ENCODE results near the gene TLE2. TPM values are rescaled to one million over a fixed set of nuclear protein-coding genes. Genes with fewer than 3 reads are reported as not detected.

TLE2 gene
- polyA plus RNA-seq, 3 donors, result not detected

DNA sequence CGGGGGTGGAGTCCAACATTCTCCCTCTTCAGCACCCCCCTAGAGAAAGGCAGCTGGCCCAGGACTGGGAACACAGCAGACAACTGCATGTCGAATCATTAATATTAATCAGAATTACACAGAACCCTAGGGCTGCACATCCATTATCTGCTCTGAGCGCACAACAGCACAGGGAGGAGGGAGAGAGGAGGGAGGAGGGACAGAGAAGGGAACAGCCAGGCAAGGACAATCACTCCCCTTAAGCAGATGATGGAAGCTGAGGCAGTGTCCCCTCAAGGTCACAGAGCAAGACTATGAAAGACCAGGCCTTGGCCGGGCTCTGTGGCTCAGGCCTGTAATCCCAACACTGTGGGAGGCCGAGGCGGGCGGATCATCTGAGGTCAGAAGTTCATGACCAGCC, 26.0 kb downstream of the TLE2 start:
- 100% methylated on average over 4 of the region's 7 CpGs for WGBS (ENCODE audit: insufficient coverage)
- Histone ChIP-seq H3K9me3 (replicated peaks in 1 of 2; ENCODE audit: control insufficient read depth in 1 of 2, insufficient read depth in 1 of 2, low read length in 2 of 2) (peaks cover 0 to 5% of the 10 kb centered on the region in 2 donors), H3K79me2 (ENCODE audit: insufficient read depth, low read length) (no peaks in the 10 kb centered on the region), H3K4me1 (ENCODE audit: control insufficient read depth in 1 of 2, insufficient read depth in 2 of 2, low read length in 2 of 2) (no peaks in the 10 kb centered on the region), H3K4me3 (replicated peaks in 1 of 3; ENCODE audit: low read depth in 2 of 3, low read length in 3 of 3) (no peak overlapping the region), H4K20me1 (ENCODE audit: insufficient read depth, low read length) (no peaks in the 10 kb centered on the region), H3K36me3 (replicated peaks in 1 of 2; ENCODE audit: control insufficient read depth in 1 of 2, insufficient read depth in 2 of 2, low read length in 2 of 2) (no peaks in the 10 kb centered on the region), H3K27me3 (ENCODE audit: control insufficient read depth in 2 of 2, insufficient read depth in 2 of 2, low read length in 2 of 2) (no peaks in the 10 kb centered on the region), H2AFZ (ENCODE audit: insufficient read depth, low read depth, low read length, poor library complexity, severe bottlenecking) (no peak overlapping the region), H3K27ac (ENCODE audit: low read depth in 1 of 2, low read length in 2 of 2) (no peak overlapping the region), H3K9ac (ENCODE audit: insufficient read depth, low read length, poor library complexity, severe bottlenecking) (no peak overlapping the region), H3K4me2 (replicated peaks; ENCODE audit: extremely low read depth, low read length, poor library complexity, severe bottlenecking) (no peak overlapping the region)
- DNase-seq, result no peak
- Mint-ChIP-seq H3K27ac (no peak overlapping the region), H3K4me3 (no peak overlapping the region), H3K9me3 (peaks cover 0 to 10% (median 6%) of the 10 kb centered on the region in 7 donors), H3K27me3 (ENCODE audit: low read depth in 3 of 3) (peaks cover 1 to 18% (median 9%) of the 10 kb centered on the region in 3 donors), H3K36me3 (no peaks in the 10 kb centered on the region), H3K4me1 (no peaks in the 10 kb centered on the region)
- intact Hi-C loops (cut with micrococcal nuclease), result no loop called here
- TF ChIP-seq, protein P1, sequence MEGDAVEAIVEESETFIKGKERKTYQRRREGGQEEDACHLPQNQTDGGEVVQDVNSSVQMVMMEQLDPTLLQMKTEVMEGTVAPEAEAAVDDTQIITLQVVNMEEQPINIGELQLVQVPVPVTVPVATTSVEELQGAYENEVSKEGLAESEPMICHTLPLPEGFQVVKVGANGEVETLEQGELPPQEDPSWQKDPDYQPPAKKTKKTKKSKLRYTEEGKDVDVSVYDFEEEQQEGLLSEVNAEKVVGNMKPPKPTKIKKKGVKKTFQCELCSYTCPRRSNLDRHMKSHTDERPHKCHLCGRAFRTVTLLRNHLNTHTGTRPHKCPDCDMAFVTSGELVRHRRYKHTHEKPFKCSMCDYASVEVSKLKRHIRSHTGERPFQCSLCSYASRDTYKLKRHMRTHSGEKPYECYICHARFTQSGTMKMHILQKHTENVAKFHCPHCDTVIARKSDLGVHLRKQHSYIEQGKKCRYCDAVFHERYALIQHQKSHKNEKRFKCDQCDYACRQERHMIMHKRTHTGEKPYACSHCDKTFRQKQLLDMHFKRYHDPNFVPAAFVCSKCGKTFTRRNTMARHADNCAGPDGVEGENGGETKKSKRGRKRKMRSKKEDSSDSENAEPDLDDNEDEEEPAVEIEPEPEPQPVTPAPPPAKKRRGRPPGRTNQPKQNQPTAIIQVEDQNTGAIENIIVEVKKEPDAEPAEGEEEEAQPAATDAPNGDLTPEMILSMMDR (IDR thresholded peaks at IDR 0.05), result no peak

GRCh38 chr19:3001235-3001800, 27.8 kb downstream of the TLE2 start:
- H3K4me3 ChIP-seq (replicated peaks in 1 of 3; ENCODE audit: low read depth in 2 of 3, low read length in 3 of 3), result no peak overlapping the region
- H2AFZ ChIP-seq (ENCODE audit: insufficient read depth, low read depth, low read length, poor library complexity, severe bottlenecking), result no peak overlapping the region
- TF ChIP-seq, protein P1 (IDR thresholded peaks at IDR 0.05), result no peak
- peaks cover 0 to 10% (median 7%) of the 10 kb centered on the region in 7 donors for H3K9me3 Mint-ChIP-seq
- H4K20me1 ChIP-seq (ENCODE audit: insufficient read depth, low read length), result no peaks in the 10 kb centered on the region
- intact Hi-C loops (cut with micrococcal nuclease), result no loop called here
- H3K36me3 ChIP-seq (replicated peaks in 1 of 2; ENCODE audit: control insufficient read depth in 1 of 2, insufficient read depth in 2 of 2, low read length in 2 of 2), result no peaks in the 10 kb centered on the region
- no peak overlapping the region for H3K27ac Mint-ChIP-seq
- no peaks in the 10 kb centered on the region for H3K4me1 ChIP-seq (ENCODE audit: control insufficient read depth in 1 of 2, insufficient read depth in 2 of 2, low read length in 2 of 2)
- H3K9ac ChIP-seq (ENCODE audit: insufficient read depth, low read length, poor library complexity, severe bottlenecking), result no peak overlapping the region
- H3K79me2 ChIP-seq (ENCODE audit: insufficient read depth, low read length), result no peaks in the 10 kb centered on the region
- H3K9me3 ChIP-seq (replicated peaks in 1 of 2; ENCODE audit: control insufficient read depth in 1 of 2, insufficient read depth in 1 of 2, low read length in 2 of 2), result peaks cover 0 to 5% of the 10 kb centered on the region in 2 donors
- 100% methylated on average over 1 of the region's 6 CpGs for WGBS (ENCODE audit: insufficient coverage)
- H3K4me1 Mint-ChIP-seq, result no peaks in the 10 kb centered on the region
- no peaks in the 10 kb centered on the region for H3K36me3 Mint-ChIP-seq
- no peak overlapping the region for H3K4me3 Mint-ChIP-seq
- H3K27me3 Mint-ChIP-seq (ENCODE audit: low read depth in 3 of 3), result peaks cover 5 to 16% (median 6%) of the 10 kb centered on the region in 3 donors
- no peaks in the 10 kb centered on the region for H3K27me3 ChIP-seq (ENCODE audit: control insufficient read depth in 2 of 2, insufficient read depth in 2 of 2, low read length in 2 of 2)
- DNase-seq, result no peak
- no peak overlapping the region for H3K27ac ChIP-seq (ENCODE audit: low read depth in 1 of 2, low read length in 2 of 2)
- H3K4me2 ChIP-seq (replicated peaks; ENCODE audit: extremely low read depth, low read length, poor library complexity, severe bottlenecking), result no peak overlapping the region

Data from CD14-positive monocyte (primary cell).